22Rv1 (cell line): Measurements from ENCODE around the gene RNH1.

Experiments used
- H3K27ac ChIP-seq: fragments of 450-650 bp; 2 replicates; pipeline ENCODE4 v1.5.1; 2017
- CTCF ChIP-seq: fragments of 450-650 bp; IDR thresholded peaks from 2 replicates; pipeline ENCODE4 v1.5.1; 2017; ENCODE audit warnings: mild to moderate bottlenecking
- ZFX ChIP-seq: fragments of 450-650 bp; IDR thresholded peaks from 2 replicates; pipeline ENCODE4 v1.6.1; 2017; ENCODE audit warnings: antibody characterized with exemption, borderline replicate concordance

RNH1 gene

GRCh38 chr11:520428-521176, 13.6 kb upstream of the RNH1 start:
- TF ChIP-seq CTCF (no peak), ZFX (no peak)
- no peak overlapping the region for H3K27ac ChIP-seq

- peak overlapping the region; percentile 89 for H3K27ac ChIP-seq
- peak; percentile 100 for TF ChIP-seq CTCF
- no peak for TF ChIP-seq ZFX
Measured at GRCh38 chr11:518463-519202, 11.6 kb upstream of the RNH1 start.

GRCh38 chr11:516918-517685, 10.1 kb upstream of the RNH1 start:
- peak overlapping the region; percentile 89; the same call in 1 of the 2 replicates for H3K27ac ChIP-seq

GRCh38 chr11:516400-516799, 9.4 kb upstream of the RNH1 start:
- H3K27ac ChIP-seq: no peak overlapping the region
- no peak for TF ChIP-seq ZFX
- TF ChIP-seq CTCF: no peak

- TF ChIP-seq CTCF (no peak), ZFX (no peak)
- no peak overlapping the region for H3K27ac ChIP-seq
Measured at GRCh38 chr11:515131-515530, 8.1 kb upstream of the RNH1 start.

GRCh38 chr11:514606-515005, 7.6 kb upstream of the RNH1 start:
- TF ChIP-seq ZFX: no peak
- TF ChIP-seq CTCF: no peak
- no peak overlapping the region for H3K27ac ChIP-seq

GRCh38 chr11:512761-513595, 5.9 kb upstream of the RNH1 start:
- TF ChIP-seq ZFX (no peak), CTCF (no peak)
- H3K27ac ChIP-seq: no peak overlapping the region
